Cardiac atrium fibroblast (primary cell): ENCODE measurements around the gene ASB10. TPM values are rescaled to one million over a fixed set of nuclear protein-coding genes. Genes with fewer than 3 reads are reported as not detected.

ENCODE experiments used
- total RNA-seq: library from RNA; depleted of rRNA; stranded (reverse); fragments of >200 nt; gene quantifications from 2 replicates; pipeline ENCODE4 v1.2.3, GENCODE V29; 2015

ASB10 gene
- total RNA-seq: not detected in 2 replicates

GRCh38 chr7:151186640-151187408, at the start of gene ASB10:
TSS of gene ASB10 (minus strand) at chr7:151187250. CDS start at chr7:151187130, 120 bp downstream.

GRCh38 chr7:151232091-151232916, 45.3 kb upstream of the ASB10 start, which contains the start of gene CHPF2:
TSS of gene CHPF2 (plus strand) at chr7:151232483. CDS start at chr7:151234012, 1,529 bp downstream.

GRCh38 chr7:151226875-151227782, 40.1 kb upstream of the ASB10 start, which contains the start of gene ABCF2:
TSS of gene ABCF2 (minus strand) at chr7:151227205. CDS start at chr7:151226458, 747 bp downstream.

GRCh38 chr7:151210087-151210854, 23.2 kb upstream of the ASB10 start, which contains the start of gene H2BK1:
TSS of gene H2BK1 (minus strand) at chr7:151210488. CDS start at chr7:151210318, 170 bp downstream.

GRCh38 chr7:151167197-151167961, 19.7 kb downstream of the ASB10 start, which contains the start of gene GBX1:
TSS of gene GBX1 (minus strand) at chr7:151167694. CDS start at chr7:151167548, 146 bp downstream.

Other genes with a start within 250 kb of the ASB10 start
- gene KCNH2, start 208.9 kb downstream of the ASB10 start, total RNA-seq: under 0.01 TPM in 1 of 2 replicates, not detected in the other
- gene NOS3, start 196.2 kb downstream of the ASB10 start, total RNA-seq: 5.4 and 18.6 TPM in 2 replicates
- gene ATG9B, start 162.8 kb downstream of the ASB10 start, total RNA-seq: 0.16 and 2.2 TPM in 2 replicates
- 26.9 and 33.6 TPM in 2 replicates for gene ABCB8, start 158.8 kb downstream of the ASB10 start, total RNA-seq
- gene ASIC3, start 138.7 kb downstream of the ASB10 start, total RNA-seq: 0.54 TPM in 1 of 2 replicates, not detected in the other
- gene CDK5, start 129.4 kb downstream of the ASB10 start, total RNA-seq: 9.2 and 13.0 TPM in 2 replicates
- gene SLC4A2, start 127.7 kb downstream of the ASB10 start, total RNA-seq: 123 and 225 TPM in 2 replicates
- gene FASTK, start 106.4 kb downstream of the ASB10 start, total RNA-seq: 69.1 and 85.9 TPM in 2 replicates
- gene TMUB1, start 103.8 kb downstream of the ASB10 start, total RNA-seq: 48.8 and 52.0 TPM in 2 replicates
- 33.0 and 41.3 TPM in 2 replicates for gene AGAP3, start 100.8 kb downstream of the ASB10 start, total RNA-seq
- gene GBX1, start 19.6 kb downstream of the ASB10 start, total RNA-seq: not detected in 2 replicates
- gene H2BK1, start 23.2 kb upstream of the ASB10 start, total RNA-seq: not detected in 2 replicates
- gene ABCF2, start 40.0 kb upstream of the ASB10 start, total RNA-seq: 41.2 and 49.7 TPM in 2 replicates
- 89.0 and 110 TPM in 2 replicates for gene CHPF2, start 45.2 kb upstream of the ASB10 start, total RNA-seq
- gene SMARCD3, start 61.4 kb upstream of the ASB10 start, total RNA-seq: 27.5 and 41.0 TPM in 2 replicates
- 24.6 and 28.5 TPM in 2 replicates for gene NUB1, start 154.6 kb upstream of the ASB10 start, total RNA-seq
- not detected in 2 replicates for gene WDR86, start 222.8 kb upstream of the ASB10 start, total RNA-seq